HCT116 (cell line): ENCODE measurements around the gene PITPNC1. TPM values are rescaled to one million over a fixed set of nuclear protein-coding genes. Genes with fewer than 3 reads are reported as not detected.

Experiments used
- ATAC-seq: fragments of 200-7000 bp; cut with Tn5 transposase; 2 replicates; pipeline ENCODE4 v1.9.1; 2020; ENCODE audit warnings: mild to moderate bottlenecking, moderate library complexity
- BruUV-seq: library from RNA; stranded (reverse); fragments of 400-500 nt; replicated peaks from 2 replicates; lab custom pipeline; 2021; lab: Mats Ljungman, UMichigan
- CTCF ChIA-PET: fragments of 300-600 bp; sonication (Branson Sonifier 250); formaldehyde crosslinking; loops from one replicate; lab custom pipeline; 2021; ENCODE audit warnings: antibody characterized with exemption; lab: Charles Lee
- POLR2A ChIA-PET: fragments of 300-600, 350-600 bp; sonication (Branson Sonifier 250); formaldehyde crosslinking; loops from one replicate; lab custom pipeline; 2021; ENCODE audit warnings: antibody characterized with exemption; lab: Charles Lee
- RAD21 ChIA-PET, 2 experiments: fragments of 300-600 bp; sonication (Branson Sonifier 250); formaldehyde crosslinking; loops; one replicate each; lab custom pipeline; 2023; ENCODE audit warnings: low total read pairs in 2 of 2; ENCODE audit not compliant: uncharacterized antibody in 2 of 2, unreplicated experiment in 2 of 2, low non-redundant PET in 1 of 2; lab: Charles Lee
- DNase-seq: peaks from one replicate; pipeline ENCODE4 v3.0.0-alpha.2; 2010; ENCODE audit warnings: low read depth, low spot score
- H2AFZ ChIP-seq: fragments of 200-600 bp; shearing (Covaris generic), sonication (generic); 2 replicates; pipeline ENCODE4 v1.6.1; 2017; ENCODE audit warnings: low read depth, mixed run types, mixed read lengths, antibody characterized with exemption, low read length; ENCODE audit not compliant: poor library complexity, severe bottlenecking
- H3K27ac ChIP-seq: 2 replicates; pipeline ENCODE4 v1.5.1; 2012; ENCODE audit warnings: low read depth, low read length
- H3K27me3 ChIP-seq: fragments of 200-600 bp; sonication (generic); 2 replicates; pipeline ENCODE4 v1.6.1; 2016; ENCODE audit warnings: mixed run types, low read length, mixed read lengths; ENCODE audit not compliant: insufficient read depth
- H3K36me3 ChIP-seq, 2 experiments: fragments of 200-500 bp in 1 of 2; fragments of 200-600 bp in 1 of 2; sonication (Bioruptor generic) in 1 of 2; sonication (generic) in 1 of 2; 2 replicates each; pipeline versions ENCODE4 v1.5.1 to v1.6.1; 2014 to 2016; ENCODE audit warnings: low read length in 2 of 2, inconsistent platforms in 1 of 2, mixed read lengths in 1 of 2, mixed run types in 1 of 2; ENCODE audit not compliant: insufficient read depth in 2 of 2, control insufficient read depth in 1 of 2
- H3K4me1 ChIP-seq, 2 experiments: fragments of 200-600 bp in 1 of 2; sonication (generic) in 1 of 2; 2 replicates each; pipeline versions ENCODE4 v1.5.1 to v1.6.1; 2012 to 2017; ENCODE audit warnings: low read length in 2 of 2, inconsistent platforms in 1 of 2, mild to moderate bottlenecking in 1 of 2, mixed read lengths in 1 of 2, mixed run types in 1 of 2, moderate library complexity in 1 of 2; ENCODE audit not compliant: insufficient read depth in 2 of 2, control insufficient read depth in 1 of 2
- H3K4me2 ChIP-seq: fragments of 200-600 bp; sonication (generic); 2 replicates; pipeline ENCODE4 v1.6.1; 2017; ENCODE audit warnings: mixed run types, low read length, mixed read lengths
- H3K4me3 ChIP-seq, 2 experiments: fragments of 200-600 bp in 1 of 2; sonication (generic) in 1 of 2; replicated peaks in 1 of 2; 2 replicates each; pipeline ENCODE4 v1.5.1; 2011 to 2016; ENCODE audit warnings: low read length in 2 of 2, control low read depth in 1 of 2, low read depth in 1 of 2, mild to moderate bottlenecking in 1 of 2, mixed read lengths in 1 of 2, mixed run types in 1 of 2
- H3K79me2 ChIP-seq: fragments of 200-600 bp; sonication (generic); 2 replicates; pipeline ENCODE4 v1.6.1; 2017; ENCODE audit warnings: mild to moderate bottlenecking, mixed run types, low read length, moderate library complexity, mixed read lengths; ENCODE audit not compliant: insufficient read depth
- H3K9ac ChIP-seq: fragments of 200-600 bp; sonication (generic); 2 replicates; pipeline ENCODE4 v1.6.1; 2016; ENCODE audit warnings: low read length, mixed read lengths
- H3K9me2 ChIP-seq: fragments of 200-600 bp; sonication (generic), shearing (Covaris generic); 2 replicates; pipeline ENCODE4 v1.6.1; 2017; ENCODE audit warnings: mixed run types, mild to moderate bottlenecking, moderate library complexity; ENCODE audit not compliant: insufficient read depth
- H3K9me3 ChIP-seq, 2 experiments: fragments of 200-500 bp in 1 of 2; fragments of 200-600 bp in 1 of 2; sonication (Bioruptor generic) in 1 of 2; sonication (generic) in 1 of 2; 2 replicates each; pipeline ENCODE4 v1.6.1; 2014 to 2017; ENCODE audit warnings: low read length in 2 of 2, mixed read lengths in 2 of 2, inconsistent platforms in 1 of 2, low read depth in 1 of 2, mild to moderate bottlenecking in 1 of 2, mixed run types in 1 of 2, moderate library complexity in 1 of 2; ENCODE audit not compliant: control insufficient read depth in 1 of 2, insufficient read depth in 1 of 2
- H4K20me1 ChIP-seq: fragments of 200-600 bp; sonication (generic), shearing (Covaris generic); 2 replicates; pipeline ENCODE4 v1.6.1; 2017; ENCODE audit warnings: mixed run types, mild to moderate bottlenecking, moderate library complexity; ENCODE audit not compliant: insufficient read depth
- CBX3 ChIP-seq: IDR thresholded peaks from 2 replicates; pipeline ENCODE4 v1.6.1; 2012; ENCODE audit warnings: low read depth
- CEBPB ChIP-seq: IDR thresholded peaks from 2 replicates; pipeline ENCODE4 v1.6.1; 2012; ENCODE audit warnings: low read depth
- EZH2 ChIP-seq: fragments of 200-600 bp; sonication (generic); IDR thresholded peaks from 2 replicates; pipeline ENCODE4 v1.6.1; 2017; ENCODE audit warnings: antibody characterized with exemption, mixed run types
- EZH2phosphoT487 ChIP-seq: fragments of 200-600 bp; IDR thresholded peaks from 2 replicates; pipeline ENCODE4 v1.6.1; 2018; ENCODE audit warnings: antibody characterized with exemption, borderline replicate concordance
- JUND ChIP-seq: IDR thresholded peaks from 2 replicates; pipeline ENCODE4 v1.6.1; 2012
- POLR2AphosphoS5 ChIP-seq: IDR thresholded peaks from 2 replicates; pipeline ENCODE4 v1.6.1; 2011; ENCODE audit warnings: mild to moderate bottlenecking, low read depth, low read length, moderate library complexity
- TCF7L2 ChIP-seq: IDR thresholded peaks from 2 replicates; pipeline ENCODE4 v1.7.0; 2011; ENCODE audit warnings: borderline replicate concordance, inconsistent platforms; ENCODE audit not compliant: insufficient read depth, insufficient read length; ENCODE audit errors: extremely low read depth
- intact Hi-C: fragments of 100-400 bp; cut with micrococcal nuclease; formaldehyde crosslinking; loops from 2 replicates; pipeline ENCODE4 v1.10.0; 2022
- total RNA-seq: library from RNA; stranded (reverse); gene quantifications from one replicate; pipeline ENCODE4 v1.2.1, GENCODE V29; 2021; ENCODE audit not compliant: unreplicated experiment
- TF ChIP-seq, protein P1 (sequence below): IDR thresholded peaks from 2 replicates; pipeline ENCODE4 v1.6.1; 2012; ENCODE audit warnings: low read depth

Gene PITPNC1
- total RNA-seq, 1 experiment from 2014 or later: 41.9 TPM

GRCh38 chr17:67466251-67466796, 89.2 kb downstream of the PITPNC1 start:
- Histone ChIP-seq H3K27ac (no peak overlapping the region), H3K4me1 (peaks cover 0 to 16% of the 10 kb centered on the region in 2 experiments; a peak in 3 of 4 replicates), H3K4me2 (no peak overlapping the region), H3K79me2 (peaks cover 3% of the 10 kb centered on the region; the same call in 1 of the 2 replicates), H2AFZ (no peak overlapping the region), H3K9me2 (no peaks in the 10 kb centered on the region)
- ChIA-PET POLR2A (no interaction called here), CTCF (interaction anchor here (1.3 kb wide), 1 partner anchor 9 kb away, joined by 6 read pairs; no protein-coding TSS in a partner anchor)
- BruUV-seq: no TSS peak
- intact Hi-C loops: no loop called here
- no peak for TF ChIP-seq JUND
- no peak for TF ChIP-seq EZH2phosphoT487
- TF ChIP-seq CBX3: no peak
- TF ChIP-seq POLR2AphosphoS5: no peak
- TF ChIP-seq EZH2: no peak
- TF ChIP-seq TCF7L2: no peak
- TF ChIP-seq, all 23 proteins: peak for 0
- H3K9ac ChIP-seq: no peak overlapping the region
- RAD21 ChIA-PET: no interaction called here
- ATAC-seq (no peak), DNase-seq (no peak)
- no peaks in the 10 kb centered on the region for H3K36me3 ChIP-seq
- no peaks in the 10 kb centered on the region for H4K20me1 ChIP-seq
- no peaks in the 10 kb centered on the region for H3K9me3 ChIP-seq
- H3K27me3 ChIP-seq: no peaks in the 10 kb centered on the region
- H3K4me3 ChIP-seq: no peak overlapping the region

GRCh38 chr17:67467500-67468455, 90.7 kb downstream of the PITPNC1 start:
- POLR2A ChIA-PET: interaction anchor here (0.6 kb wide), 1 partner anchor 46 kb away, joined by 3 read pairs; no protein-coding TSS in a partner anchor

More at GRCh38 chr17:67467500-67468455, 90.7 kb downstream of the PITPNC1 start:
- intact Hi-C loops: no loop called here
- no peak overlapping the region for H3K4me2 ChIP-seq
- no peaks in the 10 kb centered on the region for H3K9me2 ChIP-seq
- no peaks in the 10 kb centered on the region for H3K36me3 ChIP-seq
- no peak overlapping the region for H3K4me3 ChIP-seq
- no peaks in the 10 kb centered on the region for H4K20me1 ChIP-seq
- H3K27me3 ChIP-seq: no peaks in the 10 kb centered on the region
- DNase-seq: no peak
- no peak for ATAC-seq
- H2AFZ ChIP-seq: no peak overlapping the region
- CTCF ChIA-PET: interaction anchor here (1.3 kb wide), 1 partner anchor 8 kb away, joined by 6 read pairs; no protein-coding TSS in a partner anchor
- H3K4me1 ChIP-seq: peaks cover 0 to 10% of the 10 kb centered on the region in 2 experiments; a peak in 3 of 4 replicates
- peaks cover 7% of the 10 kb centered on the region; the same call in 1 of the 2 replicates for H3K79me2 ChIP-seq
- no peak overlapping the region for H3K27ac ChIP-seq
- RAD21 ChIA-PET: no interaction called here
- TF ChIP-seq CEBPB (no peak), JUND (no peak)
- TF ChIP-seq, protein P1, sequence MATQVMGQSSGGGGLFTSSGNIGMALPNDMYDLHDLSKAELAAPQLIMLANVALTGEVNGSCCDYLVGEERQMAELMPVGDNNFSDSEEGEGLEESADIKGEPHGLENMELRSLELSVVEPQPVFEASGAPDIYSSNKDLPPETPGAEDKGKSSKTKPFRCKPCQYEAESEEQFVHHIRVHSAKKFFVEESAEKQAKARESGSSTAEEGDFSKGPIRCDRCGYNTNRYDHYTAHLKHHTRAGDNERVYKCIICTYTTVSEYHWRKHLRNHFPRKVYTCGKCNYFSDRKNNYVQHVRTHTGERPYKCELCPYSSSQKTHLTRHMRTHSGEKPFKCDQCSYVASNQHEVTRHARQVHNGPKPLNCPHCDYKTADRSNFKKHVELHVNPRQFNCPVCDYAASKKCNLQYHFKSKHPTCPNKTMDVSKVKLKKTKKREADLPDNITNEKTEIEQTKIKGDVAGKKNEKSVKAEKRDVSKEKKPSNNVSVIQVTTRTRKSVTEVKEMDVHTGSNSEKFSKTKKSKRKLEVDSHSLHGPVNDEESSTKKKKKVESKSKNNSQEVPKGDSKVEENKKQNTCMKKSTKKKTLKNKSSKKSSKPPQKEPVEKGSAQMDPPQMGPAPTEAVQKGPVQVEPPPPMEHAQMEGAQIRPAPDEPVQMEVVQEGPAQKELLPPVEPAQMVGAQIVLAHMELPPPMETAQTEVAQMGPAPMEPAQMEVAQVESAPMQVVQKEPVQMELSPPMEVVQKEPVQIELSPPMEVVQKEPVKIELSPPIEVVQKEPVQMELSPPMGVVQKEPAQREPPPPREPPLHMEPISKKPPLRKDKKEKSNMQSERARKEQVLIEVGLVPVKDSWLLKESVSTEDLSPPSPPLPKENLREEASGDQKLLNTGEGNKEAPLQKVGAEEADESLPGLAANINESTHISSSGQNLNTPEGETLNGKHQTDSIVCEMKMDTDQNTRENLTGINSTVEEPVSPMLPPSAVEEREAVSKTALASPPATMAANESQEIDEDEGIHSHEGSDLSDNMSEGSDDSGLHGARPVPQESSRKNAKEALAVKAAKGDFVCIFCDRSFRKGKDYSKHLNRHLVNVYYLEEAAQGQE: no peak
- H3K9me3 ChIP-seq: no peaks in the 10 kb centered on the region
- no peak overlapping the region for H3K9ac ChIP-seq
- no TSS peak for BruUV-seq
